HEK293 (cell line): ENCODE measurements around the gene SAMD9.

Experiments
- CTCF ChIA-PET: fragments of 350-600 bp; formaldehyde crosslinking; extraction: SDS; loops from one replicate; lab custom pipeline; 2021; ENCODE audit warnings: antibody characterized with exemption; lab: Yijun Ruan, JAX
- POLR2A ChIA-PET: fragments of 300-600 bp; formaldehyde crosslinking; extraction: SDS; loops from one replicate; lab custom pipeline; 2020; ENCODE audit warnings: antibody characterized with exemption, inconsistent platforms; lab: Yijun Ruan, JAX
- H3K27ac ChIP-seq: fragments of 200-500 bp; sonication (Bioruptor generic); 2 replicates; pipeline ENCODE4 v1.5.1; 2014; ENCODE audit warnings: low read depth, low read length, control low read depth, inconsistent platforms; ENCODE audit errors: extremely low read depth
- H3K36me3 ChIP-seq, 2 experiments: fragments of 200-500 bp in 1 of 2; sonication (Bioruptor generic) in 1 of 2; 1 replicate in 1 of 2; 2 replicates in 1 of 2; pipeline ENCODE4 v1.5.1; 2014 to 2017; ENCODE audit warnings: inconsistent platforms in 2 of 2, low read length in 2 of 2; ENCODE audit not compliant: control insufficient read depth in 2 of 2, insufficient read depth in 1 of 2
- H3K4me1 ChIP-seq: fragments of 200-500 bp; sonication (Bioruptor generic); 2 replicates; pipeline ENCODE4 v1.5.1; 2014; ENCODE audit warnings: mild to moderate bottlenecking, low read length, inconsistent platforms; ENCODE audit not compliant: control insufficient read depth, insufficient read depth
- H3K4me3 ChIP-seq: 2 replicates; pipeline ENCODE4 v1.5.1; 2011; ENCODE audit warnings: low read depth, mild to moderate bottlenecking, control low read depth, low read length, moderate library complexity
- H3K9me3 ChIP-seq: fragments of 200-500 bp; sonication (Bioruptor generic); 2 replicates; pipeline ENCODE4 v1.5.1; 2014; ENCODE audit warnings: low read depth, low read length, inconsistent platforms; ENCODE audit not compliant: control insufficient read depth, insufficient read depth
- BCL11B ChIP-seq: fragments of 450-650 bp; formaldehyde crosslinking; IDR thresholded peaks from 2 replicates; pipeline ENCODE4 v1.5.1; 2016; ENCODE audit warnings: low read depth, missing biosample characterization, missing genetic modification characterization
- GFI1B ChIP-seq: fragments of 450-650 bp; formaldehyde crosslinking; IDR thresholded peaks from 2 replicates; pipeline ENCODE4 v1.5.1; 2016; ENCODE audit warnings: missing biosample characterization, missing genetic modification characterization
- HIC1 ChIP-seq: fragments of 450-650 bp; formaldehyde crosslinking; IDR thresholded peaks from 2 replicates; pipeline ENCODE4 v1.5.1; 2016; ENCODE audit warnings: missing biosample characterization, missing genetic modification characterization
- ZNF155 ChIP-seq: fragments of 450-650 bp; formaldehyde crosslinking; IDR thresholded peaks from 2 replicates; pipeline ENCODE4 v1.5.1; 2016; ENCODE audit warnings: missing biosample characterization, missing genetic modification characterization
- ZNF221 ChIP-seq: fragments of 450-650 bp; formaldehyde crosslinking; IDR thresholded peaks from 2 replicates; pipeline ENCODE4 v1.5.1; 2017; ENCODE audit warnings: missing biosample characterization, missing genetic modification characterization, borderline replicate concordance
- ZNF341 ChIP-seq: fragments of 450-650 bp; formaldehyde crosslinking; IDR thresholded peaks from 2 replicates; pipeline ENCODE4; 2016; ENCODE audit warnings: low read depth, missing biosample characterization, missing genetic modification characterization
- ZNF398 ChIP-seq: fragments of 450-650 bp; formaldehyde crosslinking; IDR thresholded peaks from 2 replicates; pipeline ENCODE4 v1.5.1; 2017; ENCODE audit warnings: missing biosample characterization, missing genetic modification characterization
- ZNF416 ChIP-seq: fragments of 450-650 bp; formaldehyde crosslinking; IDR thresholded peaks from 2 replicates; pipeline ENCODE4 v1.5.1; 2016; ENCODE audit warnings: missing biosample characterization, missing genetic modification characterization
- ZNF548 ChIP-seq: fragments of 450-650 bp; formaldehyde crosslinking; IDR thresholded peaks from 2 replicates; pipeline ENCODE4 v1.5.1; 2016; ENCODE audit warnings: missing biosample characterization, missing genetic modification characterization
- ZNF585B ChIP-seq: fragments of 450-650 bp; formaldehyde crosslinking; IDR thresholded peaks from 2 replicates; pipeline ENCODE4 v1.5.1; 2016; ENCODE audit warnings: missing biosample characterization, missing genetic modification characterization
- ZNF785 ChIP-seq: fragments of 450-650 bp; formaldehyde crosslinking; IDR thresholded peaks from 2 replicates; pipeline ENCODE4 v1.5.1; 2016; ENCODE audit warnings: missing biosample characterization, missing genetic modification characterization
- ZNF843 ChIP-seq: fragments of 450-650 bp; formaldehyde crosslinking; IDR thresholded peaks from 2 replicates; pipeline ENCODE4 v1.5.1; 2016; ENCODE audit warnings: missing biosample characterization, missing genetic modification characterization
- TF ChIP-seq, protein P1 (sequence below): fragments of 450-650 bp; IDR thresholded peaks from 2 replicates; pipeline ENCODE4 v1.5.1; 2018; ENCODE audit warnings: missing biosample characterization, missing genetic modification characterization
- TF ChIP-seq, protein P2 (sequence below): fragments of 450-650 bp; formaldehyde crosslinking; IDR thresholded peaks from 2 replicates; pipeline ENCODE4 v1.5.1; 2016; ENCODE audit warnings: missing biosample characterization, missing genetic modification characterization

SAMD9 gene

DNA sequence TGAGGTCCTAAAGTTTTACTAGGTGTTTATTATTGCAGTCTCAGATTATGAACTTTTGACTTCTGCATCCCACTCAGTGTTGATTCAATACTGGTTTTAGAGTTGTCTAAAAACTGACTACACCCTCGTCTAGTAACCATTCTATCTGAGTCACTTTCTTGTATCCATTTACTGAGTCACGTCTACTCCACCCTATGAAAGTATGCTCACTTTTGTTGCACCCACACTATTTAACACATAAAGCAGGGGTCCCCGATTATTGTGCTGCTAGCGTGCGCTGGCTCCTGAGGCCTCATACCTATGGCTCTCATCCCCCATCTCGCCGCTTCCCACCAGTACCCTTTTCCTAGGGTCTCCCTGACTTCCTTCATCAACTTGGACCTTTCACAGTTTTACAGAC is 2.0 kb downstream of the SAMD9 start (continued):
- TF ChIP-seq, protein P1, sequence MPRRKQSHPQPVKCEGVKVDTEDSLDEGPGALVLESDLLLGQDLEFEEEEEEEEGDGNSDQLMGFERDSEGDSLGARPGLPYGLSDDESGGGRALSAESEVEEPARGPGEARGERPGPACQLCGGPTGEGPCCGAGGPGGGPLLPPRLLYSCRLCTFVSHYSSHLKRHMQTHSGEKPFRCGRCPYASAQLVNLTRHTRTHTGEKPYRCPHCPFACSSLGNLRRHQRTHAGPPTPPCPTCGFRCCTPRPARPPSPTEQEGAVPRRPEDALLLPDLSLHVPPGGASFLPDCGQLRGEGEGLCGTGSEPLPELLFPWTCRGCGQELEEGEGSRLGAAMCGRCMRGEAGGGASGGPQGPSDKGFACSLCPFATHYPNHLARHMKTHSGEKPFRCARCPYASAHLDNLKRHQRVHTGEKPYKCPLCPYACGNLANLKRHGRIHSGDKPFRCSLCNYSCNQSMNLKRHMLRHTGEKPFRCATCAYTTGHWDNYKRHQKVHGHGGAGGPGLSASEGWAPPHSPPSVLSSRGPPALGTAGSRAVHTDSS (tag by site-specific recombination): no peak
- no peak for TF ChIP-seq ZNF416 (tag by site-specific recombination)
- TF ChIP-seq ZNF548 (tag by site-specific recombination): no peak
- TF ChIP-seq ZNF585B: no peak
- TF ChIP-seq ZNF843 (tag by site-specific recombination): no peak
- TF ChIP-seq ZNF785 (tag by site-specific recombination): no peak
- no peak for TF ChIP-seq ZNF221 (tag by site-specific recombination)
- no peak for TF ChIP-seq ZNF398
- TF ChIP-seq GFI1B: no peak
- TF ChIP-seq ZNF155: no peak
- no peak for TF ChIP-seq BCL11B (tag by site-specific recombination)
- TF ChIP-seq, protein P2, sequence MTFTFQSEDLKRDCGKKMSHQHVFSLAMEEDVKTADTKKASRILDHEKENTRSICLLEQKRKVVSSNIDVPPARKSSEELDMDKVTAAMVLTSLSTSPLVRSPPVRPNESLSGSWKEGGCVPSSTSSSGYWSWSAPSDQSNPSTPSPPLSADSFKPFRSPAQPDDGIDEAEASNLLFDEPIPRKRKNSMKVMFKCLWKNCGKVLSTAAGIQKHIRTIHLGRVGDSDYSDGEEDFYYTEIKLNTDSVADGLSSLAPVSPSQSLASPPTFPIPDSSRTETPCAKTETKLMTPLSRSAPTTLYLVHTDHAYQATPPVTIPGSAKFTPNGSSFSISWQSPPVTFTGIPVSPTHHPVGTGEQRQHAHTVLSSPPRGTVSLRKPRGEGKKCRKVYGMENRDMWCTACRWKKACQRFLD (tag by site-specific recombination): no peak
- TF ChIP-seq, all 188 proteins: peak for 0

GRCh38 chr7:93108003-93108402 is 9.8 kb downstream of the SAMD9 start:
- Histone ChIP-seq H3K4me3 (no peak overlapping the region), H3K36me3 (peaks cover 0 to 10% of the 10 kb centered on the region in 2 experiments; a peak in 1 of 3 replicates), H3K4me1 (no peaks in the 10 kb centered on the region), H3K27ac (no peak overlapping the region), H3K9me3 (no peaks in the 10 kb centered on the region)
- ChIA-PET CTCF (interaction anchor here (0.6 kb wide), 1 partner anchor 16 kb away, joined by 3 read pairs; no protein-coding TSS in a partner anchor), POLR2A (no interaction called here)
- TF ChIP-seq ZNF341 (tag by site-specific recombination): no peak

DNA sequence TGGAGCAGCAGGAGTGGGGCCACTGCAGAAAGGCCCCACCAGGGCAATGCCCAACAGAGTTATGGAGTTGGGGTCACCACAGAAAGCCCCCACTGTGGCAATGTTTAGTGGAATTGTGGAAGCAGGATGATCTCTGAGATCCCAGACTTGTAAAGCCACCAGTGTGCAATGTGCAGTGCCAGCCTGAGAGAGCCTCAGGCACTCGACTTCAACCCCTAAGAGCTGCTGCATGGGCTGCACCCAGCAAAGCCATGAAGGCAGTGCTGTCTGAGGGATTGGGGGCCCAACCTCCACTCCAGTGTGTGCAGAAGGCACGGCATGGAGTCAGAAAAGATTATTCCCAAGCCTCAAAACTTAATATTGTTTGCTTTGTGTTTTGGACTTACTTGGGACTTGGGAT is 20.4 kb downstream of the SAMD9 start:
- H3K4me1 ChIP-seq: no peaks in the 10 kb centered on the region
- H3K9me3 ChIP-seq: no peaks in the 10 kb centered on the region
- no peak overlapping the region for H3K27ac ChIP-seq
- H3K4me3 ChIP-seq: no peak overlapping the region
- TF ChIP-seq HIC1 (tag by site-specific recombination): no peak
- ChIA-PET POLR2A (no interaction called here), CTCF (no interaction called here)
- H3K36me3 ChIP-seq: no peaks in the 10 kb centered on the region
